Fibroblast of the aortic adventitia (primary cell): ENCODE measurements around the gene GDPD1. TPM values are rescaled to one million over a fixed set of nuclear protein-coding genes. Genes with fewer than 3 reads are reported as not detected.
A peak's percentile ranks its signal among the peaks of the same experiment; 100 is the strongest.

ENCODE experiments used
- DNase-seq: peaks from one replicate; pipeline ENCODE4 v3.0.0-alpha.2; 2010; ENCODE audit warnings: low read depth
- H3K4me3 ChIP-seq: 2 replicates; pipeline ENCODE4 v1.5.1; 2011; ENCODE audit warnings: low read depth, mild to moderate bottlenecking, control low read depth, low read length, moderate library complexity
- total RNA-seq: library from RNA; depleted of rRNA; stranded (reverse); fragments of >200 nt; gene quantifications from 2 replicates; pipeline ENCODE4 v1.2.3, GENCODE V29; 2012; ENCODE audit warnings: low replicate concordance
- TF ChIP-seq, protein P1 (sequence below): IDR thresholded peaks from 2 replicates; pipeline ENCODE4 v1.5.1; 2011; ENCODE audit warnings: mild to moderate bottlenecking, low read length, control low read depth, inconsistent platforms; ENCODE audit not compliant: insufficient read depth

GDPD1 gene
- total RNA-seq, 1 donor, result 0.90 TPM

DNA sequence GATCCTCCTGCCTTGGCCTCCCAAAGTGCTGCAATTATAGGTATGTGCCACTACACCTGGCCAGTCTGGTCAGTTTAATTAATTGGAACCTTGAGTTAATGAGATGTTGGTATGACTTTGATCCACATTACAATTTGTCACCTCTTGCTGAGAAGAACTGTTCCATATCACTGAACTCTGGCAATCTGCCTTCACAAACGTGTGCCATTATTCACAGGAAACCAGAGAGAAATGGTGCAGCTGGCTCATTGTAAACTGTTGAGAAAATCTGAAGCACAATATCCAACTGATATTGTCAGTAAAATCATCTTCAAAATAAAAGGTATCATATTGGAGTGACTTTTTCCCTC lies 71.8 kb downstream of the GDPD1 start:
- H3K4me3 ChIP-seq, result no peak overlapping the region
- DNase-seq, result no peak
- TF ChIP-seq, protein P1, sequence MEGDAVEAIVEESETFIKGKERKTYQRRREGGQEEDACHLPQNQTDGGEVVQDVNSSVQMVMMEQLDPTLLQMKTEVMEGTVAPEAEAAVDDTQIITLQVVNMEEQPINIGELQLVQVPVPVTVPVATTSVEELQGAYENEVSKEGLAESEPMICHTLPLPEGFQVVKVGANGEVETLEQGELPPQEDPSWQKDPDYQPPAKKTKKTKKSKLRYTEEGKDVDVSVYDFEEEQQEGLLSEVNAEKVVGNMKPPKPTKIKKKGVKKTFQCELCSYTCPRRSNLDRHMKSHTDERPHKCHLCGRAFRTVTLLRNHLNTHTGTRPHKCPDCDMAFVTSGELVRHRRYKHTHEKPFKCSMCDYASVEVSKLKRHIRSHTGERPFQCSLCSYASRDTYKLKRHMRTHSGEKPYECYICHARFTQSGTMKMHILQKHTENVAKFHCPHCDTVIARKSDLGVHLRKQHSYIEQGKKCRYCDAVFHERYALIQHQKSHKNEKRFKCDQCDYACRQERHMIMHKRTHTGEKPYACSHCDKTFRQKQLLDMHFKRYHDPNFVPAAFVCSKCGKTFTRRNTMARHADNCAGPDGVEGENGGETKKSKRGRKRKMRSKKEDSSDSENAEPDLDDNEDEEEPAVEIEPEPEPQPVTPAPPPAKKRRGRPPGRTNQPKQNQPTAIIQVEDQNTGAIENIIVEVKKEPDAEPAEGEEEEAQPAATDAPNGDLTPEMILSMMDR, result no peak

DNA sequence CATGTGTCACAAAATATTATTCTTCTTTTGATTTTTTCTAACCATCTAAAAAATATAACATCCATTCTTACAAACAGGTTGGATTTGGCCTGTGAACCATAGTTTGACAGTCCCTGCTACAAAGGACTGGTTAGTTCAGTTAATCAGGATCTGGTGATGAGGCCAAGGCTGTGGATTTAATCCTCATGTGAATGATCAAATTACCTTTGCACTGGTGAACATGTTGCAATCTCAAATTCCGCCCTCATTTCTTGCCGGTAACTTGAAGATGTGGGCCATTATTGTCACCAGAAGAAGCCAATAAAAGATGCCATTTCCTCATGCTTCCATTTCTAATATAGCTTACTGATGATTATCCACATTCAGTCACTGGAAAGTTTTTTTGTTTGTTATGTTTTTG lies 75.9 kb downstream of the GDPD1 start:
- TF ChIP-seq, protein P1, result no peak
- DNase-seq, result no peak
- no peak overlapping the region for H3K4me3 ChIP-seq

DNA sequence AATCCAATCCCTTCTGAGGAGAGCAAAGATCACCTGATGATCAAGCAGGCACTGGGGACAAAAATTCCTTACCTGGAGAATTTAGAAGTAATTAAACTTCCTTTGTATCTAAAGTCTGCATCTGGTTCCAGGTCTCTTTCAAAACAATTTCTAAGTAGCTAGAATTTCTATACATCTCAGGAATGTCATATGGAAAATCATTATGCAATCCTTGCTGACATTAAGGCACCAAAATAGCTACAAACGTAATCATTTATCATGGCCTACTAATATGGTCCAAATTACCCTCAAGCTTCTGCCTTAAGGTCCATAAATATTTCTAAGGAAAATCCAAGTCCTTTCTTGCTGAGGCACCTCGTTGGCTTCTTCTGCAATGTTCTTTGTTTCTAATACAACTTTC lies 78.2 kb downstream of the GDPD1 start:
- DNase-seq, result no peak
- TF ChIP-seq, protein P1, result no peak
- no peak overlapping the region for H3K4me3 ChIP-seq

DNA sequence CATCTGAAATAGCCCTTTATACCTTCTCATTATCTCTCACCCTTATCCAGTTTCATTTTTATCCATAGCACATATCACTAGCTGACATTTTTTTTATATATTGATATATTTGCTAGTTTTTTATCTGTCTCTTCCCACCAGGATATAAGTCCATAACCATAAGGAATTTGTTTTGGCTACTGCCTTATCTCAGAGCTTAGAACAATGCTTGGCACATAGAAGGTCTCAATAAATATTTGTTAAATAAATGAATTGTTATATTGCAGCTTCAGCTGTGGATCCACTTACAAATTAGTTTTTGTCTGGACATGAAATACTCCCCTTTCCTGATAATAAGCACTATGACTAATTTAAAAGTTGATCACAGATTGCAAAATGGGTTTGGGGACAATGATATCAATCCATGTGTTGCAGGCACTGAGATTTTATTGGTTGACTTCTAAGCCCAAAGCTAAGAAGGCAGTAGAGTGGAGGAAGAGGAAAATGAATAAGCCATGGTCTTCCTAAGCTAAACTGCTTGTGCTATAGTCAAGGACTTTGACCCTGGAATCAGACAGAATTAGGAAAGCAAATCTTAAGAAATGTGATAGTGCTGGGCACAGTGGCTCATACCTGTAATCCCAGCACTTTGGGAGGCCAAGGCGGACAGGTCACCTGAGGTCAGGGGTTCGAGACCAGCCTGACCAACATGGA lies 79.2 kb downstream of the GDPD1 start:
- TF ChIP-seq, protein P1, result no peak
- peak; percentile 8 for DNase-seq
- no peak overlapping the region for H3K4me3 ChIP-seq

DNA sequence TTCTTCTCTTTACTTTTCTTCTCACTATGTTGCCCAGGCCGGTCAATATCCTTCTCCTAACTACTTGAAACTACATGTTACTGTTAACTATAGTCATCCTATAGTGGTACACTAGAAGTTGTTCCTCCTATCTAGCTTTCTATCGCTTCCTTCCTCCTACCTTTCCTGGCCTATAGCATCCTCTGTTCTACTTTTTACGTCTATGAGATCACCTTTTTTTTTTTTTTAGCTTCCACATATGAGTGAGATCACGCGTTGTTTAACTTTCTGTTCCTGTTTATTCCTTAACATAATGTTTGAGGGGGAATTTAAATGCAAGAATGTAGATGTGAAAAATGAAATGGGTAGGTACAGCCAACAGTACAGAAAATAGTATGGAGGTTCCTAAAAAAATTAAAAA lies 80.6 kb downstream of the GDPD1 start:
- TF ChIP-seq, protein P1, result no peak
- H3K4me3 ChIP-seq, result no peak overlapping the region
- DNase-seq, result no peak

DNA sequence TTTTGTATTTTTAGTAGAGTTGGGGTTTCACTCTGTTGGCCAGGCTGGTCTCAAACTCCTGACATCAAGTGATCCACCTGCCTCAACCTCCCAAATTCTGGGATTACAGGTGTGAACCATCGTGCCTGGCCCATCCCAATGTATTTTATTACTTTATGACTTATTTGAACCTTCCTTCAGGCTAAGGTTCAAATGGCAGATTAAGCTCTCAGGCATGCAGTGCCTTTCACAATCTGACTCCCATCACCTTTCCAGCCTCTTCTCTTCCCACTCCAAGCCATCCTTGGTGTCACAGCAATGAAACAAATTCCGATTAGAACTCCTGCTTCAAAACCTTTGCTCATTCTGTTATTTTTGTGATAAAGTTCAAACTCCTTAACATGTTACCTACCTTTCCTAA lies 84.5 kb downstream of the GDPD1 start:
- no peak for DNase-seq
- no peak overlapping the region for H3K4me3 ChIP-seq
- TF ChIP-seq, protein P1, result no peak
